HG03066 (cell line): ENCODE measurements around the gene TMBIM6.

Experiments
- ATAC-seq: cut with Tn5 transposase; IDR thresholded peaks from one replicate; pipeline ENCODE4 v1.9.1; 2021; ENCODE audit warnings: low read depth; ENCODE audit not compliant: unreplicated experiment

The TMBIM6 gene

GRCh38 chr12:49811136-49811535 is 69.8 kb downstream of the TMBIM6 start:
- no peak for ATAC-seq

GRCh38 chr12:49811961-49812401 is 70.6 kb downstream of the TMBIM6 start:
- no peak for ATAC-seq

DNA sequence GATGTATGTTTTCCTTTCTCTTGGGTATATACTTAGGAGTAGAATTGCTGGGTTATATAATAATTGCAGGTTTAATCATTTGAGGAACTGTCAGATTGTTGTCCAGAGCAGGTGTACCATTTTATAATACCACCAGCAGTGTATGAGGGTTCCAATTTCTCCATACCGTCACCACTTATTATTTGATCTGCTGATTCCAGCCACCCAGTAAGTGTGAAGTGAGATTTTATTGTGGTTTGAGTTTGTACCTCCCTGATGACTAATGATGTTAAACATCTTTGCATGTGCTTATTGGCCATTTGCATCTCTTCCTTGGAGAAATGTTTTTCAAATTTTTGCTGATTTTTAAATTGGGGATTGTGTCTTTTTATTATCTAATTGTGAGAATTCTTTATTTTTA is 71.8 kb downstream of the TMBIM6 start:
- no peak for ATAC-seq
